ENCODE data around the gene PRKRIP1. TPM values are rescaled to one million over a fixed set of nuclear protein-coding genes. Genes with fewer than 3 reads are reported as not detected.

PRKRIP1 gene
- polyA plus RNA-seq, 1 donor (not counting 4 experiments of a cell fraction or from before 2014, with no cell fraction given), result 12.5 TPM

GRCh38 chr7:102436118-102436517, 40.0 kb downstream of the PRKRIP1 start:
- Histone ChIP-seq H2AFZ (ENCODE audit: control insufficient read depth, low read length) (no peak overlapping the region), H3K79me2 (ENCODE audit: control insufficient read depth, insufficient read depth, low read length) (no peaks in the 10 kb centered on the region), H3K4me2 (ENCODE audit: control insufficient read depth, extremely low read depth, insufficient read depth, low read depth, low read length) (no peak overlapping the region), H3K4me1 (ENCODE audit: control insufficient read depth, extremely low read depth, insufficient read depth, low read length) (peaks cover 17% of the 10 kb centered on the region), H3K9me1 (ENCODE audit: control insufficient read depth, extremely low read depth, insufficient read depth, low read length) (no peaks in the 10 kb centered on the region), H4K20me1 (ENCODE audit: control insufficient read depth, extremely low read depth, insufficient read depth, low read length) (no peaks in the 10 kb centered on the region), H3K9me3 (ENCODE audit: control insufficient read depth, low read depth, low read length) (no peaks in the 10 kb centered on the region), H3K9ac (ENCODE audit: control insufficient read depth, extremely low read depth, insufficient read depth, low read length) (no peak overlapping the region), H3K4me3 (ENCODE audit: control insufficient read depth in 2 of 3, extremely low read depth in 1 of 3, insufficient read depth in 2 of 3, low read depth in 1 of 3, low read length in 3 of 3) (no peak overlapping the region), H3K36me3 (ENCODE audit: control insufficient read depth in 2 of 2, extremely low read depth in 1 of 2, insufficient read depth in 2 of 2, low read length in 2 of 2) (no peaks in the 10 kb centered on the region), H3K27me3 (ENCODE audit: control insufficient read depth, extremely low read depth, insufficient read depth, low read length) (peaks cover 3% of the 10 kb centered on the region), H3K27ac (ENCODE audit: control insufficient read depth, insufficient read depth, low read length) (no peak overlapping the region)
- TF ChIP-seq EZH2 (IDR thresholded peaks at IDR 0.05; ENCODE audit: low read length) (no peak), CTCF (optimal IDR thresholded peaks at IDR 0.05 in 1 of 3, IDR thresholded peaks at IDR 0.05 in 1 of 3, conservative IDR thresholded peaks at IDR 0.05 in 1 of 3; ENCODE audit: extremely low read depth in 1 of 3, insufficient read depth in 2 of 3, low read length in 3 of 3) (no peak)
- dilution Hi-C loops (cut with MboI; ENCODE audit: extremely low pct_ligation_motif_present, low sequenced_read_pairs), result no loop called here
- FAIRE-seq, result no peak
- no peak for DNase-seq (ENCODE audit: low read depth, low spot score)

- Histone ChIP-seq H3K36me3 (ENCODE audit: control insufficient read depth in 2 of 2, extremely low read depth in 1 of 2, insufficient read depth in 2 of 2, low read length in 2 of 2) (no peaks in the 10 kb centered on the region), H4K20me1 (ENCODE audit: control insufficient read depth, extremely low read depth, insufficient read depth, low read length) (no peaks in the 10 kb centered on the region), H3K4me2 (ENCODE audit: control insufficient read depth, extremely low read depth, insufficient read depth, low read depth, low read length) (no peak overlapping the region), H3K4me3 (ENCODE audit: control insufficient read depth in 2 of 3, extremely low read depth in 1 of 3, insufficient read depth in 2 of 3, low read depth in 1 of 3, low read length in 3 of 3) (no peak overlapping the region), H3K27me3 (ENCODE audit: control insufficient read depth, extremely low read depth, insufficient read depth, low read length) (no peaks in the 10 kb centered on the region), H2AFZ (ENCODE audit: control insufficient read depth, low read length) (no peak overlapping the region), H3K9me1 (ENCODE audit: control insufficient read depth, extremely low read depth, insufficient read depth, low read length) (no peaks in the 10 kb centered on the region), H3K9ac (ENCODE audit: control insufficient read depth, extremely low read depth, insufficient read depth, low read length) (no peak overlapping the region), H3K27ac (ENCODE audit: control insufficient read depth, insufficient read depth, low read length) (no peak overlapping the region), H3K9me3 (ENCODE audit: control insufficient read depth, low read depth, low read length) (no peaks in the 10 kb centered on the region), H3K4me1 (ENCODE audit: control insufficient read depth, extremely low read depth, insufficient read depth, low read length) (peaks cover 9% of the 10 kb centered on the region), H3K79me2 (ENCODE audit: control insufficient read depth, insufficient read depth, low read length) (no peaks in the 10 kb centered on the region)
- no peak for DNase-seq (ENCODE audit: low read depth, low spot score)
- TF ChIP-seq EZH2 (IDR thresholded peaks at IDR 0.05; ENCODE audit: low read length) (no peak), CTCF (optimal IDR thresholded peaks at IDR 0.05 in 1 of 3, IDR thresholded peaks at IDR 0.05 in 1 of 3, conservative IDR thresholded peaks at IDR 0.05 in 1 of 3; ENCODE audit: extremely low read depth in 1 of 3, insufficient read depth in 2 of 3, low read length in 3 of 3) (no peak)
- peak; percentile 44 for FAIRE-seq
- dilution Hi-C loops (cut with MboI; ENCODE audit: extremely low pct_ligation_motif_present, low sequenced_read_pairs), result no loop called here
Measured at GRCh38 chr7:102439963-102440795, 44.0 kb downstream of the PRKRIP1 start.
